ENCODE measurements around the gene PMEPA1.

- TF ChIP-seq CTCF (IDR thresholded peaks at IDR 0.05) (no peak), POLR2A (IDR thresholded peaks at IDR 0.05) (no peak)
These were observed 40.2 kb downstream of the PMEPA1 start for GRCh38 chr20:57669632-57670031.
